NB4 (cell line): Measurements from ENCODE around the gene BRCC3.
A peak's percentile ranks its signal among the peaks of the same experiment; 100 is the strongest.

ENCODE experiments used
- DNase-seq: peaks from one replicate; pipeline ENCODE4 v3.0.0; 2010; ENCODE audit warnings: low read depth
- H3K4me3 ChIP-seq: one replicate; pipeline ENCODE4 v1.5.1; 2011; ENCODE audit warnings: mild to moderate bottlenecking, low read depth, low read length, moderate library complexity
- CTCF ChIP-seq: IDR thresholded peaks from one replicate; pipeline ENCODE4 v1.5.1; 2012; ENCODE audit warnings: low read depth, low read length
- MYC ChIP-seq: IDR thresholded peaks from 2 replicates; pipeline ENCODE4 v1.6.1; 2011; ENCODE audit warnings: low read depth, low read length
- POLR2A ChIP-seq: IDR thresholded peaks from 2 replicates; pipeline ENCODE4 v1.6.1; 2011; ENCODE audit warnings: mild to moderate bottlenecking; ENCODE audit not compliant: insufficient read length; ENCODE audit errors: extremely low read depth
- TF ChIP-seq, protein P1 (sequence below): IDR thresholded peaks from 2 replicates; pipeline ENCODE4 v1.6.1; 2011; ENCODE audit warnings: low read depth, low read length

Gene BRCC3

GRCh38 chrX:155068165-155068564 lies 3.1 kb upstream of the BRCC3 start:
- DNase-seq: no peak
- TF ChIP-seq POLR2A (no peak), CTCF (no peak)

DNA sequence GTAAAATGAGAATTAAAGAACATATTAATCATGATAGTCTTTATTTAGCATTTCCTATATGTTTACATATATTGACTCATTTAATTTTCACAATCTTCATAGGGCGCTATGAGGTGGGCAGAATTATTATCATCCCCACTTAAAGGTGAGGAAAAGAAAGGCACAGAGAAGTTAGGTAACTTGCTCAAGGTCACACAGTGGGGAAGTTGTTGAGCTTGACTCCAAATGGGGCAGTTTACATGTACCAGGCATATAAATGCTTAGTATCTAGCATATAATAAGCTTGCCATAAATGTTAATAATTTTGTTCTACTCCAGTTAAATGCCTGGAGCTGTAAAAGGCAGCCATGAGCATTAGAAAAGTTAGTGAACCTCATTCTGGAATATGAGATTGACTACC lies 1.9 kb upstream of the BRCC3 start:
- no peak for DNase-seq
- TF ChIP-seq POLR2A: no peak
- peak overlapping the region; percentile 90 for H3K4me3 ChIP-seq

More at GRCh38 chrX:155068165-155068564, 3.1 kb upstream of the BRCC3 start:
- no peak overlapping the region for H3K4me3 ChIP-seq

- peak overlapping the region; percentile 90 for H3K4me3 ChIP-seq
- DNase-seq: peak; percentile 25
- TF ChIP-seq MYC (no peak), CTCF (no peak), POLR2A (no peak)
- TF ChIP-seq, protein P1, sequence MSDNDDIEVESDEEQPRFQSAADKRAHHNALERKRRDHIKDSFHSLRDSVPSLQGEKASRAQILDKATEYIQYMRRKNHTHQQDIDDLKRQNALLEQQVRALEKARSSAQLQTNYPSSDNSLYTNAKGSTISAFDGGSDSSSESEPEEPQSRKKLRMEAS: no peak
Observed at GRCh38 chrX:155070038-155070437, 1.3 kb upstream of the BRCC3 start.

- DNase-seq: no peak
- peak overlapping the region; percentile 90 for H3K4me3 ChIP-seq
- TF ChIP-seq, protein P1: no peak
- TF ChIP-seq CTCF: no peak
- TF ChIP-seq POLR2A: no peak
- no peak for TF ChIP-seq MYC
Observed at GRCh38 chrX:155070663-155070974, 689 bp upstream of the BRCC3 start.

DNA sequence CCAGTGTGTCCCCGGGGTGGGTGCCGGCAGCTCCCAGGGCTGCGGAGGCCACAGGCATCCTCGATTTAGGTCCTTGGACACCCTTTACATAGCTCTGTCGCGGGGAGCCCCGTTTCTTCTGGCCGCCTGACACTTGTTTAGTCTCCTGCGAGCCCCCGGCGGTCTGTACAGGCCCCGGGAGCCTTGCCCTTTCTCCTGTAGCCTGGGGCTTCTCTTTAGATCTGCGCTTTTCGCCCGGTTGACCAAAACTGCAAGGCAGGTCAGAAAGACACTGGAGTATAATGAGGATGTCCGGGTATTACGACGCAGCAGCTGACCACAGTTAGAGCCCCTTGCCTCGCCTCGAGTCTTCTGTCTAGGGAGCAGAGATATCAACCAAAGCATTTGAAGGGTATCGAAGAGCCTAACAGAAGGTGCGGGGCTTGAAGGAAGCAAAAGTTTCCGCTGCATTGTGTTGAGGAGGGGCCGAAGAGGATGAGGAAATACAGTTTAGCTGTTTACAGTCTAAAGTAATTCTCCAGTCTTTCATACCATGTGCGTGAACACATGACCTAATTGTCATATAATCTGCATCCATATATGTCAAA lies 479 bp downstream of the BRCC3 start:
- DNase-seq: peak; percentile 57
- no peak for TF ChIP-seq CTCF
- TF ChIP-seq, protein P1: peak; percentile 82
- 0 out of 2 replicates have a peak, but pooled peaks have one; percentile 20 for TF ChIP-seq MYC
- H3K4me3 ChIP-seq: peak overlapping the region; percentile 77

- peak; percentile 30 for TF ChIP-seq CTCF
- no peak for TF ChIP-seq MYC
- no peak overlapping the region for H3K4me3 ChIP-seq
- DNase-seq: peak; percentile 54
Observed at GRCh38 chrX:155086202-155086840, 15.0 kb downstream of the BRCC3 start.
